SK-N-SH treated with all-trans-retinoic acid at 6 μM for 48 hours (cell line): ENCODE data around the gene TMBIM1.

Experiments used
- ARNTL ChIP-seq: fragments of 450-650 bp; formaldehyde crosslinking; IDR thresholded peaks from 2 replicates; pipeline ENCODE4 v1.5.0; 2020; ENCODE audit warnings: low read depth, mild to moderate bottlenecking, moderate library complexity, borderline replicate concordance
- ESRRG ChIP-seq: fragments of 250-450 bp; sonication (Bioruptor Pico); IDR thresholded peaks from 2 replicates; pipeline ENCODE4 v1.6.1; 2021; ENCODE audit warnings: mild to moderate bottlenecking
- PPARA ChIP-seq: fragments of 250-450 bp; sonication (Bioruptor Pico); IDR thresholded peaks from 2 replicates; pipeline ENCODE4 v1.5.0; 2020; ENCODE audit warnings: mild to moderate bottlenecking, borderline replicate concordance
- RARB ChIP-seq: fragments of 250-450 bp; sonication (Bioruptor Pico); IDR thresholded peaks from 2 replicates; pipeline ENCODE4 v1.8.0; 2021; ENCODE audit warnings: mild to moderate bottlenecking, moderate library complexity
- SNAI2 ChIP-seq: fragments of 250-450 bp; sonication (Bioruptor Pico); IDR thresholded peaks from 2 replicates; pipeline ENCODE4 v1.5.0; 2020; ENCODE audit warnings: mild to moderate bottlenecking, moderate library complexity
- TCF4 ChIP-seq: fragments of 250-450 bp; sonication (Bioruptor Pico); IDR thresholded peaks from 2 replicates; pipeline ENCODE4 v1.8.0; 2021; ENCODE audit warnings: mild to moderate bottlenecking, moderate library complexity, borderline replicate concordance
- ZC3H10 ChIP-seq: fragments of 250-450 bp; sonication (Bioruptor Pico); IDR thresholded peaks from 2 replicates; pipeline ENCODE4 v1.5.1; 2021; ENCODE audit warnings: mild to moderate bottlenecking, moderate library complexity
- TF ChIP-seq, protein P1 (sequence below): fragments of 250-450 bp; sonication (Bioruptor Pico); IDR thresholded peaks from 2 replicates; pipeline ENCODE4 v1.5.1; 2020; ENCODE audit warnings: low read depth, mild to moderate bottlenecking, moderate library complexity
- TF ChIP-seq, protein P2 (sequence below): fragments of 250-450 bp; sonication (Bioruptor Pico); IDR thresholded peaks from 2 replicates; pipeline ENCODE4 v1.8.0; 2020; ENCODE audit warnings: mild to moderate bottlenecking, moderate library complexity, borderline replicate concordance

DNA sequence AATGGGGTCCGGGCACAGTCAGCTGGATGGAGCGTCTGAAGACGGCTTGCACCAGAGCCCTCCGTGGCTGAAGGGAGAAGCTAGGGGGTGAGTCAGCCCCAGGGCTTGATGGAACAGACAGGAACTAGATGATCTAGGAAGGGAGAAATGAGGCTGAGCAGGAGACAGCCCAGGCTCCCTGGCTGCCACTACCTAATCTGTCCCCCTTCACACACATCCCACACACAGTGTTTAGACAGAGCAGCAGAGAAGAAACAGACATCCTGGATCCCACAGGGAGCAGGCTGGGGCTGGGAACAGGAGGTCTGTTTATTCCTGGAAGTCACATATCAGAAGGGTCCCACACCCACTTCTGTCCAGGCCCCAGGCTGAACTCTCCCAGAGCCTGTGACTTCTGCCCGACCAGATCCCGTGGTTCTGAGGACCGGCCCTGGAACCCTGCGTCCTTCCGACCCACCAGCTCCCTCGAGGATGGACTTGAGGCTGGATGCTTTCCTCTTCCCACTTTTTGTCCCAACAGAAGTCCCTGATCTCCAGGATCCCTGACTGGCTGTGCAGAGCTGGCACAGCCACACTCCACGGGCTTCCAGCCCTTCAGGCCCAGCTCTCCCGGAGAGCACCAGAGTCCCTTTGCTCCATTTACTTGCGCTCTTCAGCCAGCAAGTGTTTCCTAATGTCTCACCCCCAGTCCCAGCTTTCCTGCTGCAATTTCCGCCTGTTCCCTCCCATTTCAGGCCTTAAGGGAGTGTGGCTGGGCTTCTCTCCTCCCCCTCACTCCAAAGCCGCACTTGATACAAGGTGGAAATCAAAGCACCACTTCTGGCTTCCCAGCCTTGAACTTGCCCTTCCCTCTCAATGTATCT is 33.0 kb downstream of the TMBIM1 start:
- no peak for TF ChIP-seq SNAI2 (CRISPR knock-in tag)
- TF ChIP-seq RARB (CRISPR knock-in tag): no peak
- TF ChIP-seq PPARA: no peak
- no peak for TF ChIP-seq ZC3H10 (CRISPR knock-in tag)
- peak; percentile 75; the same call in 1 of the 2 replicates for TF ChIP-seq TCF4
- no peak for TF ChIP-seq ARNTL (CRISPR knock-in tag)
- TF ChIP-seq, protein P1, sequence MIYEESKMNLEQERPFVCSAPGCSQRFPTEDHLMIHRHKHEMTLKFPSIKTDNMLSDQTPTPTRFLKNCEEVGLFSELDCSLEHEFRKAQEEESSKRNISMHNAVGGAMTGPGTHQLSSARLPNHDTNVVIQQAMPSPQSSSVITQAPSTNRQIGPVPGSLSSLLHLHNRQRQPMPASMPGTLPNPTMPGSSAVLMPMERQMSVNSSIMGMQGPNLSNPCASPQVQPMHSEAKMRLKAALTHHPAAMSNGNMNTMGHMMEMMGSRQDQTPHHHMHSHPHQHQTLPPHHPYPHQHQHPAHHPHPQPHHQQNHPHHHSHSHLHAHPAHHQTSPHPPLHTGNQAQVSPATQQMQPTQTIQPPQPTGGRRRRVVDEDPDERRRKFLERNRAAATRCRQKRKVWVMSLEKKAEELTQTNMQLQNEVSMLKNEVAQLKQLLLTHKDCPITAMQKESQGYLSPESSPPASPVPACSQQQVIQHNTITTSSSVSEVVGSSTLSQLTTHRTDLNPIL: peak; percentile 48; the same call in 1 of the 2 replicates
- TF ChIP-seq, protein P2, sequence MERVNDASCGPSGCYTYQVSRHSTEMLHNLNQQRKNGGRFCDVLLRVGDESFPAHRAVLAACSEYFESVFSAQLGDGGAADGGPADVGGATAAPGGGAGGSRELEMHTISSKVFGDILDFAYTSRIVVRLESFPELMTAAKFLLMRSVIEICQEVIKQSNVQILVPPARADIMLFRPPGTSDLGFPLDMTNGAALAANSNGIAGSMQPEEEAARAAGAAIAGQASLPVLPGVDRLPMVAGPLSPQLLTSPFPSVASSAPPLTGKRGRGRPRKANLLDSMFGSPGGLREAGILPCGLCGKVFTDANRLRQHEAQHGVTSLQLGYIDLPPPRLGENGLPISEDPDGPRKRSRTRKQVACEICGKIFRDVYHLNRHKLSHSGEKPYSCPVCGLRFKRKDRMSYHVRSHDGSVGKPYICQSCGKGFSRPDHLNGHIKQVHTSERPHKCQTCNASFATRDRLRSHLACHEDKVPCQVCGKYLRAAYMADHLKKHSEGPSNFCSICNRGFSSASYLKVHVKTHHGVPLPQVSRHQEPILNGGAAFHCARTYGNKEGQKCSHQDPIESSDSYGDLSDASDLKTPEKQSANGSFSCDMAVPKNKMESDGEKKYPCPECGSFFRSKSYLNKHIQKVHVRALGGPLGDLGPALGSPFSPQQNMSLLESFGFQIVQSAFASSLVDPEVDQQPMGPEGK: no peak
- TF ChIP-seq ESRRG (CRISPR knock-in tag): no peak
